Fibroblast of lung (primary cell): ENCODE measurements around the gene TBC1D8.

ENCODE experiments used
- EZH2 ChIP-seq: IDR thresholded peaks from 2 replicates; pipeline ENCODE4 v1.5.1; 2012; ENCODE audit warnings: low read length, control low read depth, mild to moderate bottlenecking; ENCODE audit errors: missing control alignments
- TF ChIP-seq, protein P1 (sequence below), 2 donors: IDR thresholded peaks in 1 of 2; conservative IDR thresholded peaks in 1 of 2; 1 replicate in 1 of 2; 2 replicates in 1 of 2; pipeline ENCODE4 v1.5.1; 2011 to 2012; ENCODE audit warnings: low read length in 2 of 2, control low read depth in 1 of 2, inconsistent platforms in 1 of 2, low read depth in 1 of 2, mild to moderate bottlenecking in 1 of 2

DNA sequence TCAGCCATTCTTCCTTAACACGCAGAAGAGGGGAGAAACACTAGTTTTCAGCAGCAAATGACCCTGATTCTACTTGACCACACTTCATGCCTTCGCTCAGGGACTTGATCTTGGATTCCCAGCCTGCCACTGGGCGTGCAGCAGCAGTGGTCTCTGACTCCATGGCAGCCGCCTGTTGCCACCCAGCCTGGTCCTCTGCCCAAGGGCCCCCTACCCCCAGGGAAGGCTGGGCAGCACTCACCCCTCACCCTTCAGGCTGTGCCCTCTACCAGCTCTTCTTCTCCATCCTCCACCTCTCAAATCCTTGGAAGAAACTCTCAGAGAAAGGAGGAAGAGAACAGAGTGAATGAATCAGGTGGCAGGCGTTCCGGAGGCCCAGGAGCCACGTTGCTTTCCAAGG, 181.2 kb downstream of the TBC1D8 start:
- TF ChIP-seq, protein P1, sequence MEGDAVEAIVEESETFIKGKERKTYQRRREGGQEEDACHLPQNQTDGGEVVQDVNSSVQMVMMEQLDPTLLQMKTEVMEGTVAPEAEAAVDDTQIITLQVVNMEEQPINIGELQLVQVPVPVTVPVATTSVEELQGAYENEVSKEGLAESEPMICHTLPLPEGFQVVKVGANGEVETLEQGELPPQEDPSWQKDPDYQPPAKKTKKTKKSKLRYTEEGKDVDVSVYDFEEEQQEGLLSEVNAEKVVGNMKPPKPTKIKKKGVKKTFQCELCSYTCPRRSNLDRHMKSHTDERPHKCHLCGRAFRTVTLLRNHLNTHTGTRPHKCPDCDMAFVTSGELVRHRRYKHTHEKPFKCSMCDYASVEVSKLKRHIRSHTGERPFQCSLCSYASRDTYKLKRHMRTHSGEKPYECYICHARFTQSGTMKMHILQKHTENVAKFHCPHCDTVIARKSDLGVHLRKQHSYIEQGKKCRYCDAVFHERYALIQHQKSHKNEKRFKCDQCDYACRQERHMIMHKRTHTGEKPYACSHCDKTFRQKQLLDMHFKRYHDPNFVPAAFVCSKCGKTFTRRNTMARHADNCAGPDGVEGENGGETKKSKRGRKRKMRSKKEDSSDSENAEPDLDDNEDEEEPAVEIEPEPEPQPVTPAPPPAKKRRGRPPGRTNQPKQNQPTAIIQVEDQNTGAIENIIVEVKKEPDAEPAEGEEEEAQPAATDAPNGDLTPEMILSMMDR (conservative IDR thresholded peaks at IDR 0.05 in 1 of 2, IDR thresholded peaks at IDR 0.05 in 1 of 2; ENCODE audit: low read depth in 1 of 2, low read length in 2 of 2) = no peak
- no peak for TF ChIP-seq EZH2
